K562 (cell line): ENCODE measurements around the gene ACADVL. TPM values are rescaled to one million over a fixed set of nuclear protein-coding genes. Genes with fewer than 3 reads are reported as not detected.

Source experiments
- ATAC-seq: fragments of 200-7000 bp; cut with Tn5 transposase; 3 replicates; pipeline ENCODE4 v1.9.1; 2020; ENCODE audit warnings: moderate library complexity
- BruUV-seq: library from RNA; stranded (reverse); fragments of 400-500 nt; replicated peaks from 2 replicates; lab custom pipeline; 2021; lab: Mats Ljungman, UMichigan
- CTCF ChIA-PET: fragments of 300-600 bp; formaldehyde crosslinking; extraction: SDS; loops from one replicate; lab custom pipeline; 2021; ENCODE audit warnings: low intra/inter-chr PET ratio; lab: Yijun Ruan, JAX
- POLR2A ChIA-PET: fragments of 300-600, 350-650 bp; sonication (Branson Sonifier 250); formaldehyde crosslinking; extraction: SDS; loops from one replicate; lab custom pipeline; 2021; ENCODE audit warnings: antibody characterized with exemption, inconsistent platforms; lab: Yijun Ruan, JAX
- DNase-seq, 4 experiments: peaks; one replicate each; pipeline versions ENCODE4 v3.0.0 to v3.0.0-alpha.2; 2011 to 2018; ENCODE audit warnings: low spot score in 3 of 4, mixed read lengths in 3 of 4; ENCODE audit errors: extremely low read depth in 1 of 4
- FAIRE-seq: peaks from 2 replicates; lab custom pipeline; 2011; peaks lifted over from hg19 to GRCh38; lab: Jason Lieb, UNC
- H2AFZ ChIP-seq: 2 replicates; pipeline ENCODE4 v1.6.0; 2011; ENCODE audit warnings: low read depth, low read length, control low read depth, inconsistent platforms
- H3K27ac ChIP-seq: fragments of 200-600 bp; 3 replicates; pipeline ENCODE4 v1.8.0; 2011; ENCODE audit warnings: low read depth, mild to moderate bottlenecking, control low read depth, inconsistent platforms, low read length, moderate library complexity, mixed read lengths; ENCODE audit errors: extremely low read depth
- H3K27me3 ChIP-seq, 2 experiments: fragments of 300-600 bp in 1 of 2; 2 replicates in 1 of 2; 3 replicates in 1 of 2; pipeline versions ENCODE4 v1.6.0 to v1.8.0; 2011; ENCODE audit warnings: inconsistent platforms in 2 of 2, low read length in 2 of 2, mild to moderate bottlenecking in 1 of 2, mixed read lengths in 1 of 2, moderate library complexity in 1 of 2; ENCODE audit not compliant: control insufficient read depth in 2 of 2, insufficient read depth in 2 of 2
- H3K36me3 ChIP-seq: fragments of 300-600 bp; 3 replicates; pipeline ENCODE4 v1.8.0; 2011; ENCODE audit warnings: mild to moderate bottlenecking, low read length, inconsistent platforms; ENCODE audit not compliant: control insufficient read depth, insufficient read depth
- H3K4me1 ChIP-seq, 2 experiments: fragments of 200-600 bp in 1 of 2; replicated peaks in 1 of 2; 2 replicates in 1 of 2; 3 replicates in 1 of 2; pipeline versions ENCODE4 v1.5.1 to v1.8.0; 2011; ENCODE audit warnings: inconsistent platforms in 2 of 2, low read length in 2 of 2, mild to moderate bottlenecking in 1 of 2, mixed read lengths in 1 of 2, moderate library complexity in 1 of 2; ENCODE audit not compliant: control insufficient read depth in 2 of 2, insufficient read depth in 2 of 2
- H3K4me2 ChIP-seq: 2 replicates; pipeline ENCODE4 v1.6.1; 2011; ENCODE audit warnings: low read length, control low read depth, inconsistent platforms, mixed read lengths; ENCODE audit not compliant: insufficient read depth
- H3K4me3 ChIP-seq: fragments of 200-600 bp; sonication (generic), shearing (Covaris generic); 2 replicates; pipeline ENCODE4 v1.5.1; 2016; ENCODE audit warnings: control low read depth, inconsistent platforms
- H3K79me2 ChIP-seq: fragments of 200-600 bp; 3 replicates; pipeline ENCODE4 v1.8.0; 2011; ENCODE audit warnings: low read length, inconsistent platforms; ENCODE audit not compliant: control insufficient read depth, insufficient read depth
- H3K9ac ChIP-seq, 2 experiments: 2 replicates each; pipeline versions ENCODE4 v1.6.0 to v1.6.1; 2011; ENCODE audit warnings: low read depth in 2 of 2, low read length in 2 of 2, control low read depth in 1 of 2, inconsistent platforms in 1 of 2, mild to moderate bottlenecking in 1 of 2, mixed read lengths in 1 of 2; ENCODE audit not compliant: insufficient read depth in 1 of 2
- H3K9me1 ChIP-seq: one replicate; pipeline ENCODE4 v1.6.0; 2011; ENCODE audit warnings: inconsistent platforms, mild to moderate bottlenecking, low read length, moderate library complexity; ENCODE audit not compliant: control insufficient read depth, insufficient read depth
- H3K9me3 ChIP-seq: replicated peaks from 2 replicates; pipeline ENCODE4 v1.5.1; 2011; ENCODE audit warnings: low read depth, low read length, inconsistent platforms; ENCODE audit not compliant: control insufficient read depth, insufficient read depth
- H4K20me1 ChIP-seq: replicated peaks from 2 replicates; pipeline ENCODE4 v1.6.1; 2011; ENCODE audit warnings: low read length, inconsistent platforms, mixed read lengths; ENCODE audit not compliant: control insufficient read depth, insufficient read depth
- CEBPB ChIP-seq: fragments of 450-650 bp; IDR thresholded peaks from 2 replicates; pipeline ENCODE4 v1.6.1; 2016; ENCODE audit warnings: missing genetic modification characterization, missing compliant biosample characterization
- EZH2 ChIP-seq: IDR thresholded peaks from 2 replicates; pipeline ENCODE4 v1.6.1; 2012; ENCODE audit warnings: low read depth, mild to moderate bottlenecking, inconsistent platforms, low read length, borderline replicate concordance
- FOXK1 ChIP-seq: sonication (generic); formaldehyde crosslinking; IDR thresholded peaks from 2 replicates; pipeline ENCODE4 v1.8.0; 2022; ENCODE audit warnings: missing genetic modification reagents, mild to moderate bottlenecking, borderline replicate concordance
- HNRNPL ChIP-seq: fragments of 200-400 bp; formaldehyde crosslinking; IDR thresholded peaks from 2 replicates; pipeline ENCODE4 v1.6.1; 2017; ENCODE audit warnings: low read depth, mild to moderate bottlenecking, low read length
- NCOA6 ChIP-seq: fragments of 450-650 bp; IDR thresholded peaks from 2 replicates; pipeline ENCODE4 v1.6.1; 2017; ENCODE audit warnings: mild to moderate bottlenecking
- PPARD ChIP-seq: fragments of 250-450 bp; sonication (Bioruptor Pico); IDR thresholded peaks from 2 replicates; pipeline ENCODE4 v1.8.0; 2022; ENCODE audit warnings: inconsistent platforms, mild to moderate bottlenecking, moderate library complexity
- PTTG1 ChIP-seq: fragments of 450-650 bp; IDR thresholded peaks from 2 replicates; pipeline ENCODE4 v1.6.1; 2016; ENCODE audit warnings: low read depth, mild to moderate bottlenecking, missing genetic modification characterization, missing compliant biosample characterization
- SP2 ChIP-seq: IDR thresholded peaks from 2 replicates; pipeline ENCODE4 v1.6.1; 2011; ENCODE audit warnings: mild to moderate bottlenecking, low read depth, low read length, moderate library complexity; ENCODE audit not compliant: poor library complexity, severe bottlenecking; ENCODE audit errors: extremely low read depth
- ZFPM2 ChIP-seq: fragments of 250-450 bp; sonication (Bioruptor Pico); IDR thresholded peaks from 2 replicates; pipeline ENCODE4 v1.5.1; 2022; ENCODE audit warnings: mild to moderate bottlenecking
- ZNF224 ChIP-seq: sonication (generic); formaldehyde crosslinking; IDR thresholded peaks from 2 replicates; pipeline ENCODE4 v1.8.0; 2022; ENCODE audit warnings: mild to moderate bottlenecking, missing genetic modification reagents
- ZNF316 ChIP-seq: fragments of 450-650 bp; IDR thresholded peaks from 2 replicates; pipeline ENCODE4 v1.6.1; 2016
- ZNF57 ChIP-seq: fragments of 450-650 bp; formaldehyde crosslinking; IDR thresholded peaks from 2 replicates; pipeline ENCODE4 v1.4.0; 2020; ENCODE audit warnings: mild to moderate bottlenecking, moderate library complexity
- ZNF778 ChIP-seq: fragments of 450-650 bp; formaldehyde crosslinking; IDR thresholded peaks from 2 replicates; pipeline ENCODE4 v1.4.0; 2020; ENCODE audit warnings: mild to moderate bottlenecking, moderate library complexity
- WGBS: fragments of 100-300 bp; shearing (Covaris generic); methylation state at CpG from one replicate; pipeline ENCODE4 v1.1.6; 2016; ENCODE audit warnings: low coverage, mixed read lengths; ENCODE audit not compliant: insufficient coverage; ENCODE audit errors: missing lambda C conversion rate; 5-methylcytosine and 5-hydroxymethylcytosine counted together
- in situ Hi-C: fragments of 300-500 bp; cut with MboI; formaldehyde crosslinking; loops from 4 replicates; pipeline ENCODE4 v1.15.0; 2018; ENCODE audit warnings: inconsistent platforms, mixed read lengths
- intact Hi-C: fragments of 100-400 bp; cut with micrococcal nuclease; formaldehyde crosslinking; loops from 2 replicates; pipeline ENCODE4 v1.14.2; 2022
- polyA plus RNA-seq, 8 experiments: library from polyadenylated mRNA; depleted of rRNA in 4 of 8; stranded (reverse) in 5 of 8; unstranded in 3 of 8; fragments of >200 nt; fragmentation: Nextera tagmentation in 2 of 8; fragmentation: Illumina TruSeq in 1 of 8; extraction: Ambion mirVana in 2 of 8; extraction: Trizol in 1 of 8; gene quantifications; 2 replicates each; pipeline versions ENCODE4 v1.2.1 to v1.2.3, GENCODE V29; 2011 to 2014; ENCODE audit warnings: inconsistent platforms in 1 of 8, missing spikeins in 1 of 8
- total RNA-seq, 7 experiments: library from RNA; depleted of rRNA in 6 of 7; stranded (reverse); fragments of >200 nt in 6 of 7; fragmentation: Illumina TruSeq in 2 of 7; extraction: Trizol in 2 of 7; gene quantifications; 2 replicates each; pipeline versions ENCODE4 v1.2.1 to v1.2.3, GENCODE V29; 2011 to 2021; ENCODE audit warnings: low replicate concordance in 1 of 7
- TF ChIP-seq, protein P1 (sequence below): fragments of 250-450 bp; sonication (Bioruptor Pico); IDR thresholded peaks from 2 replicates; pipeline ENCODE4 v1.8.0; 2022; ENCODE audit warnings: inconsistent platforms, mild to moderate bottlenecking, moderate library complexity, borderline replicate concordance
- TF ChIP-seq, protein P2 (sequence below): fragments of 450-650 bp; formaldehyde crosslinking; IDR thresholded peaks from 2 replicates; pipeline ENCODE4 v1.4.0; 2020; ENCODE audit warnings: mild to moderate bottlenecking, mixed read lengths

Gene ACADVL
- total and polyA plus RNA-seq, 9 of the 15 experiments (the other 6 are each of a cell fraction or from before 2014, with no cell fraction given) = 25.5 to 449 (median 214) TPM

DNA sequence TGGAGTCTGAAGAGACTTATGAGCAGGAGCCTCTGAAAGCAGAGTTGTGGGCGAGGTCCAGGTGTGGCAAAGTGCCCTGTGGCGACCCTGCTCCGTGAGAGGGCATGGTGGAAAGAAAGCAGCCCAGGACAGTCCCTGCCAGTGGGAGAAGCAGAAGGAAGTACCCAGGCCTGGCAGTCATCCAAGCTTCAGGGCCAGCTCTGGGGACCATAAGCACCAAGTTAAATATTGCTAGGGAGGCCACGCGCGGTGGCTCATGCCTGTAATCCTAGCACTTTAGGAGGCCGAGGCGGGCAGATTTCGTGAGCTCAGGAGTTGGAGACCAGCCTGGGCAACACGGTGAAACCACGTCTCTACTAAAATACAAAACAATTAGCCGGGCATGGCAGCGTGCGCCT, 35.6 kb upstream of the ACADVL start:
- ATAC-seq (no peak), DNase-seq (no peak), FAIRE-seq (no peak)
- no peak overlapping the region for H3K27ac ChIP-seq
- TF ChIP-seq PTTG1 (tag) (no peak), ZNF316 (no peak), ZFPM2 (CRISPR knock-in tag) (no peak), EZH2 (no peak), NCOA6 (no peak), CEBPB (tag) (no peak), PPARD (no peak), ZNF224 (CRISPR knock-in tag) (no peak), FOXK1 (CRISPR knock-in tag) (no peak), ZNF57 (CRISPR knock-in tag) (no peak), HNRNPL (no peak), SP2 (no peak), ZNF778 (no peak)
- TF ChIP-seq, protein P1, sequence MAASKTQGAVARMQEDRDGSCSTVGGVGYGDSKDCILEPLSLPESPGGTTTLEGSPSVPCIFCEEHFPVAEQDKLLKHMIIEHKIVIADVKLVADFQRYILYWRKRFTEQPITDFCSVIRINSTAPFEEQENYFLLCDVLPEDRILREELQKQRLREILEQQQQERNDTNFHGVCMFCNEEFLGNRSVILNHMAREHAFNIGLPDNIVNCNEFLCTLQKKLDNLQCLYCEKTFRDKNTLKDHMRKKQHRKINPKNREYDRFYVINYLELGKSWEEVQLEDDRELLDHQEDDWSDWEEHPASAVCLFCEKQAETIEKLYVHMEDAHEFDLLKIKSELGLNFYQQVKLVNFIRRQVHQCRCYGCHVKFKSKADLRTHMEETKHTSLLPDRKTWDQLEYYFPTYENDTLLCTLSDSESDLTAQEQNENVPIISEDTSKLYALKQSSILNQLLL (CRISPR knock-in tag) = no peak
- TF ChIP-seq, protein P2, sequence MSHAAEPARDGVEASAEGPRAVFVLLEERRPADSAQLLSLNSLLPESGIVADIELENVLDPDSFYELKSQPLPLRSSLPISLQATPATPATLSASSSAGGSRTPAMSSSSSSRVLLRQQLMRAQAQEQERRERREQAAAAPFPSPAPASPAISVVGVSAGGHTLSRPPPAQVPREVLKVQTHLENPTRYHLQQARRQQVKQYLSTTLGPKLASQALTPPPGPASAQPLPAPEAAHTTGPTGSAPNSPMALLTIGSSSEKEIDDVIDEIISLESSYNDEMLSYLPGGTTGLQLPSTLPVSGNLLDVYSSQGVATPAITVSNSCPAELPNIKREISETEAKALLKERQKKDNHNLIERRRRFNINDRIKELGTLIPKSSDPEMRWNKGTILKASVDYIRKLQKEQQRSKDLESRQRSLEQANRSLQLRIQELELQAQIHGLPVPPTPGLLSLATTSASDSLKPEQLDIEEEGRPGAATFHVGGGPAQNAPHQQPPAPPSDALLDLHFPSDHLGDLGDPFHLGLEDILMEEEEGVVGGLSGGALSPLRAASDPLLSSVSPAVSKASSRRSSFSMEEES (CRISPR knock-in tag) = no peak
- ChIA-PET POLR2A (interaction anchor here (0.6 kb wide), 1 partner anchor 185 kb away, joined by 3 read pairs; no protein-coding TSS in a partner anchor), CTCF (interaction anchor here (0.6 kb wide), 1 partner anchor 51 kb away, joined by 3 read pairs; no protein-coding TSS in a partner anchor)
- H3K9ac ChIP-seq = no peak overlapping the region
- 56% methylated on average over 10 of the region's 14 CpGs for WGBS
- intact Hi-C loops = no loop called here
- H3K27me3 ChIP-seq = no peaks in the 10 kb centered on the region
- H3K9me3 ChIP-seq = no peaks in the 10 kb centered on the region
- BruUV-seq = no TSS peak
- H3K4me3 ChIP-seq = no peak overlapping the region
- no peak overlapping the region for H2AFZ ChIP-seq
- H3K9me1 ChIP-seq = no peaks in the 10 kb centered on the region
- no peaks in the 10 kb centered on the region; a peak in 1 of 5 replicates for H3K4me1 ChIP-seq
- no peaks in the 10 kb centered on the region for H3K36me3 ChIP-seq
- no peaks in the 10 kb centered on the region for H3K79me2 ChIP-seq
- H4K20me1 ChIP-seq = no peaks in the 10 kb centered on the region
- H3K4me2 ChIP-seq = no peak overlapping the region
- in situ Hi-C loops = no loop called here
